IMR-90 (cell line): ENCODE results near the gene NXPE1. TPM values are rescaled to one million over a fixed set of nuclear protein-coding genes. Genes with fewer than 3 reads are reported as not detected.

ENCODE experiments used
- ATAC-seq: fragments of 200-7000 bp; cut with Tn5 transposase; 2 replicates; pipeline ENCODE4 v1.9.1; 2020; ENCODE audit warnings: low read depth, mild to moderate bottlenecking, moderate library complexity
- BruUV-seq: library from RNA; stranded (reverse); fragments of 400-500 nt; replicated peaks from 2 replicates; lab custom pipeline; 2021; lab: Mats Ljungman, UMichigan
- CTCF ChIA-PET: fragments of 300-600 bp; formaldehyde crosslinking; extraction: SDS; loops from one replicate; lab custom pipeline; 2021; ENCODE audit warnings: antibody characterized with exemption; lab: Yijun Ruan, JAX
- POLR2A ChIA-PET: fragments of 300-600 bp; sonication (Branson Sonifier 250); formaldehyde crosslinking; loops from one replicate; lab custom pipeline; 2022; ENCODE audit warnings: antibody characterized with exemption; ENCODE audit not compliant: unreplicated experiment; lab: Charles Lee
- DNase-seq: peaks from one replicate; pipeline ENCODE4 v3.0.0; 2013
- H2AFZ ChIP-seq: replicated peaks from 2 replicates; pipeline ENCODE3; 2013; ENCODE audit warnings: low read length, mild to moderate bottlenecking; ENCODE audit not compliant: poor library complexity
- H2AK5ac ChIP-seq: 2 replicates; pipeline ENCODE4 v1.6.1; 2013; ENCODE audit warnings: low read depth, low read length, inconsistent platforms
- H2AK9ac ChIP-seq: replicated peaks from 2 replicates; pipeline ENCODE3; 2013; ENCODE audit warnings: mild to moderate bottlenecking, low read depth, low read length, moderate library complexity; ENCODE audit not compliant: poor library complexity
- H2BK120ac ChIP-seq: 2 replicates; pipeline ENCODE4 v1.6.1; 2013; ENCODE audit warnings: low read depth, low read length, inconsistent platforms
- H2BK15ac ChIP-seq: 3 replicates; pipeline ENCODE4 v1.6.1; 2013; ENCODE audit warnings: low read depth, low read length, inconsistent platforms
- H2BK20ac ChIP-seq: 2 replicates; pipeline ENCODE4 v1.6.1; 2013; ENCODE audit warnings: low read depth, mild to moderate bottlenecking, inconsistent platforms, low read length, moderate library complexity
- H2BK5ac ChIP-seq: 2 replicates; pipeline ENCODE4 v1.6.1; 2013; ENCODE audit warnings: mild to moderate bottlenecking, low read depth, low read length, inconsistent platforms; ENCODE audit not compliant: poor library complexity, severe bottlenecking
- H3K14ac ChIP-seq: replicated peaks from 2 replicates; pipeline ENCODE4 v1.6.1; 2013; ENCODE audit warnings: low read depth, low read length, inconsistent platforms
- H3K18ac ChIP-seq: 2 replicates; pipeline ENCODE4 v1.6.1; 2013; ENCODE audit warnings: low read depth, low read length, control low read depth
- H3K23ac ChIP-seq: 2 replicates; pipeline ENCODE4 v1.6.1; 2013; ENCODE audit warnings: low read depth, low read length, inconsistent platforms
- H3K27ac ChIP-seq: 2 replicates; pipeline ENCODE4 v1.5.1; 2013; ENCODE audit warnings: mild to moderate bottlenecking, control low read depth, low read length; ENCODE audit not compliant: insufficient read depth
- H3K27me3 ChIP-seq: 2 replicates; pipeline ENCODE4 v1.6.1; 2013; ENCODE audit warnings: low read length; ENCODE audit not compliant: control insufficient read depth, insufficient read depth
- H3K36me3 ChIP-seq: 2 replicates; pipeline ENCODE4 v1.6.1; 2013; ENCODE audit warnings: low read length, mixed read lengths; ENCODE audit not compliant: control insufficient read depth, insufficient read depth
- H3K4ac ChIP-seq: 2 replicates; pipeline ENCODE4 v1.6.1; 2013; ENCODE audit warnings: low read depth, low read length, inconsistent platforms
- H3K4me1 ChIP-seq: 2 replicates; pipeline ENCODE4 v1.6.1; 2013; ENCODE audit warnings: low read length, mixed read lengths; ENCODE audit not compliant: control insufficient read depth, insufficient read depth
- H3K4me2 ChIP-seq: 2 replicates; pipeline ENCODE4 v1.6.1; 2013; ENCODE audit warnings: low read depth, mild to moderate bottlenecking, control low read depth, low read length, moderate library complexity
- H3K4me3 ChIP-seq: 2 replicates; pipeline ENCODE4 v1.5.1; 2013; ENCODE audit warnings: low read depth, mild to moderate bottlenecking, control low read depth, low read length, moderate library complexity; ENCODE audit not compliant: insufficient read depth
- H3K56ac ChIP-seq: 2 replicates; pipeline ENCODE4 v1.6.1; 2013; ENCODE audit warnings: low read length, inconsistent platforms; ENCODE audit not compliant: insufficient read depth; ENCODE audit errors: extremely low read depth
- H3K79me1 ChIP-seq, 2 experiments: 2 replicates each; pipeline ENCODE4 v1.6.1; 2013; ENCODE audit warnings: low read length in 2 of 2, inconsistent platforms in 1 of 2, low read depth in 1 of 2
- H3K9ac ChIP-seq: 2 replicates; pipeline ENCODE4 v1.6.1; 2013; ENCODE audit warnings: low read depth, low read length, control low read depth
- H3K9me1 ChIP-seq: 2 replicates; pipeline ENCODE4 v1.6.1; 2013; ENCODE audit warnings: low read length, inconsistent platforms; ENCODE audit not compliant: insufficient read depth
- H3K9me3 ChIP-seq: 2 replicates; pipeline ENCODE4 v1.6.1; 2013; ENCODE audit warnings: low read length; ENCODE audit not compliant: control insufficient read depth, insufficient read depth
- H4K20me1 ChIP-seq: 2 replicates; pipeline ENCODE4 v1.6.1; 2013; ENCODE audit warnings: low read length, inconsistent platforms; ENCODE audit not compliant: insufficient read depth
- H4K5ac ChIP-seq: 2 replicates; pipeline ENCODE4 v1.6.1; 2013; ENCODE audit warnings: mild to moderate bottlenecking, low read depth, low read length, control low read depth
- H4K8ac ChIP-seq, 2 experiments: 2 replicates each; pipeline ENCODE4 v1.6.1; 2013; ENCODE audit warnings: low read depth in 2 of 2, low read length in 2 of 2, control low read depth in 1 of 2, inconsistent platforms in 1 of 2
- H4K91ac ChIP-seq: 2 replicates; pipeline ENCODE4 v1.6.1; 2013; ENCODE audit warnings: low read depth, low read length, inconsistent platforms; ENCODE audit not compliant: insufficient read depth
- CEBPB ChIP-seq: IDR thresholded peaks from 2 replicates; pipeline ENCODE4 v1.6.1; 2012; ENCODE audit warnings: low read depth, low read length, improper control_type of control experiment
- CTCF ChIP-seq: conservative IDR thresholded peaks from 2 replicates; pipeline ENCODE4 v1.5.1; 2012; ENCODE audit warnings: mild to moderate bottlenecking, low read depth, low read length, improper control_type of control experiment
- ELK1 ChIP-seq: fragments of 150-350 bp; IDR thresholded peaks from 2 replicates; pipeline ENCODE4 v1.6.1; 2016; ENCODE audit warnings: low read depth, mild to moderate bottlenecking, low read length, moderate library complexity, borderline replicate concordance
- FOS ChIP-seq: fragments of 150-350 bp; IDR thresholded peaks from 2 replicates; pipeline ENCODE4 v1.6.1; 2016; ENCODE audit warnings: low read depth, low read length
- MAFK ChIP-seq: IDR thresholded peaks from 2 replicates; pipeline ENCODE4 v1.6.1; 2012; ENCODE audit warnings: low read depth, low read length, improper control_type of control experiment
- MAZ ChIP-seq: IDR thresholded peaks from 2 replicates; pipeline ENCODE4 v1.6.1; 2012; ENCODE audit warnings: low read depth, mild to moderate bottlenecking, low read length, improper control_type of control experiment, moderate library complexity, borderline replicate concordance
- MXI1 ChIP-seq: IDR thresholded peaks from 2 replicates; pipeline ENCODE4 v1.6.1; 2012; ENCODE audit warnings: low read depth, mild to moderate bottlenecking, low read length, moderate library complexity, borderline replicate concordance
- NFE2L2 ChIP-seq: fragments of 150-350 bp; IDR thresholded peaks from 2 replicates; pipeline ENCODE4 v1.6.1; 2016; ENCODE audit warnings: low read depth, mild to moderate bottlenecking, low read length
- POLR2A ChIP-seq: IDR thresholded peaks from 2 replicates; pipeline ENCODE4 v1.6.1; 2012; ENCODE audit warnings: mild to moderate bottlenecking, low read depth, low read length
- RAD21 ChIP-seq: IDR thresholded peaks from 2 replicates; pipeline ENCODE4 v1.6.1; 2012; ENCODE audit warnings: low read length, improper control_type of control experiment
- RCOR1 ChIP-seq: IDR thresholded peaks from 2 replicates; pipeline ENCODE4 v1.6.1; 2012; ENCODE audit warnings: mild to moderate bottlenecking, low read length, improper control_type of control experiment; ENCODE audit not compliant: insufficient replicate concordance
- RFX5 ChIP-seq: IDR thresholded peaks from 2 replicates; pipeline ENCODE4 v1.8.0; 2012; ENCODE audit warnings: low read depth, mild to moderate bottlenecking, low read length, moderate library complexity
- SMC3 ChIP-seq: fragments of 150-350 bp; IDR thresholded peaks from 2 replicates; pipeline ENCODE4 v1.6.1; 2016; ENCODE audit warnings: low read depth, mild to moderate bottlenecking, antibody characterized with exemption, low read length, moderate library complexity
- USF2 ChIP-seq: fragments of 150-350 bp; IDR thresholded peaks from 2 replicates; pipeline ENCODE4 v1.6.1; 2017; ENCODE audit warnings: mild to moderate bottlenecking, antibody characterized with exemption, low read length, low read depth
- WGBS, 2 experiments: methylation state at CpG; one replicate each; pipeline versions ENCODE4 v1.1.5 to v1.1.7; 2013; ENCODE audit warnings: missing lambda C conversion rate in 2 of 2; ENCODE audit not compliant: insufficient read length in 1 of 2; ENCODE audit errors: extremely low coverage in 2 of 2; 5-methylcytosine and 5-hydroxymethylcytosine counted together
- dilution Hi-C: fragments of 300-500 bp; cut with HindIII; formaldehyde crosslinking; loops from one replicate; pipeline ENCODE4 v1.14.3; 2018; ENCODE audit warnings: low sequenced_read_pairs; ENCODE audit not compliant: unreplicated experiment
- in situ Hi-C: fragments of 300-500 bp; cut with MboI; formaldehyde crosslinking; loops from 3 replicates; pipeline ENCODE4 v1.14.3; 2019; ENCODE audit warnings: low sequenced_read_pairs, inconsistent platforms, mixed read lengths
- intact Hi-C: fragments of 100-400 bp; cut with micrococcal nuclease; formaldehyde crosslinking; loops from 2 replicates; pipeline ENCODE4 v1.10.0; 2022
- polyA plus RNA-seq, 3 experiments: library from polyadenylated mRNA; depleted of rRNA; stranded (reverse); fragments of >200 nt; gene quantifications; 2 replicates each; pipeline ENCODE4 v1.2.3, GENCODE V29; 2012; ENCODE audit warnings: low replicate concordance in 1 of 3
- total RNA-seq: library from RNA; depleted of rRNA; stranded (reverse); fragments of >200 nt; gene quantifications from 2 replicates; pipeline ENCODE4 v1.2.3, GENCODE V29; 2012

The NXPE1 gene
- total and polyA plus RNA-seq, 2 of the 4 experiments (the other 2 are of a cell fraction), result not detected

GRCh38 chr11:114586797-114587196 is 27.1 kb upstream of the NXPE1 start:
- no peaks in the 10 kb centered on the region for H3K27me3 ChIP-seq
- H3K27ac ChIP-seq, result no peak overlapping the region
- no peak for TF ChIP-seq RFX5
- TF ChIP-seq SMC3, result 0 out of 2 replicates have a peak, but pooled peaks have one; percentile 30
- TF ChIP-seq CEBPB, result no peak
- TF ChIP-seq ELK1, result no peak
- no peak for TF ChIP-seq RCOR1
- no peak for TF ChIP-seq POLR2A
- TF ChIP-seq MAFK, result no peak
- no peak for TF ChIP-seq USF2
- TF ChIP-seq NFE2L2, result no peak
- peak; percentile 57 for TF ChIP-seq RAD21
- no peak for TF ChIP-seq MXI1
- TF ChIP-seq MAZ, result no peak
- TF ChIP-seq CTCF, result peak; percentile 47
- TF ChIP-seq FOS, result no peak
- H2BK20ac ChIP-seq, result no peak overlapping the region
- no peak for ATAC-seq
- BruUV-seq, result no TSS peak
- H3K18ac ChIP-seq, result no peak overlapping the region
- H3K23ac ChIP-seq, result no peak overlapping the region
- no peak overlapping the region for H2BK120ac ChIP-seq
- H4K8ac ChIP-seq, result no peak overlapping the region
- WGBS, 2 experiments, result 58% methylated on average over 2 of the region's 5 CpGs; no CpG with 5 or more reads in 1 of the 2 experiments
- dilution Hi-C loops, result no loop called here
- H4K91ac ChIP-seq, result no peak overlapping the region
- no peak overlapping the region for H2AFZ ChIP-seq
- H4K20me1 ChIP-seq, result no peaks in the 10 kb centered on the region
- H3K36me3 ChIP-seq, result no peaks in the 10 kb centered on the region
- H3K4ac ChIP-seq, result no peak overlapping the region
- no peak overlapping the region for H4K5ac ChIP-seq
- no peaks in the 10 kb centered on the region for H3K9me1 ChIP-seq
- no peak overlapping the region for H3K56ac ChIP-seq
- H3K4me3 ChIP-seq, result no peak overlapping the region
- H3K4me1 ChIP-seq, result no peaks in the 10 kb centered on the region
- H2BK15ac ChIP-seq, result no peak overlapping the region
- ChIA-PET POLR2A (no interaction called here), CTCF (interaction anchor here (0.6 kb wide), 1 partner anchor 251 kb away, joined by 7 read pairs; no protein-coding TSS in a partner anchor)
- H3K79me1 ChIP-seq, result no peaks in the 10 kb centered on the region
- H2AK5ac ChIP-seq, result no peak overlapping the region
- no peak overlapping the region for H2BK5ac ChIP-seq
- H3K4me2 ChIP-seq, result no peak overlapping the region
- DNase-seq, result peak; percentile 10
- intact Hi-C loops, result loop anchor here (1.0 to 2.0 kb wide), 2 partner anchors 246 to 306 kb away; no protein-coding TSS in a partner anchor
- H2AK9ac ChIP-seq, result no peak overlapping the region
- in situ Hi-C loops, result loop anchor here (10.0 to 25.0 kb wide), 2 partner anchors 242 to 574 kb away; no protein-coding TSS in a partner anchor
- H3K9ac ChIP-seq, result no peak overlapping the region
- no peak overlapping the region for H3K14ac ChIP-seq
- H3K9me3 ChIP-seq, result peaks cover 4% of the 10 kb centered on the region
